ENCODE results near the gene IDE. TPM values are rescaled to one million over a fixed set of nuclear protein-coding genes. Genes with fewer than 3 reads are reported as not detected.

Gene IDE
- total and polyA plus RNA-seq, 2 donors (not counting 3 experiments of a cell fraction or from before 2014, with no cell fraction given) = 10.7 to 52.6 TPM

DNA sequence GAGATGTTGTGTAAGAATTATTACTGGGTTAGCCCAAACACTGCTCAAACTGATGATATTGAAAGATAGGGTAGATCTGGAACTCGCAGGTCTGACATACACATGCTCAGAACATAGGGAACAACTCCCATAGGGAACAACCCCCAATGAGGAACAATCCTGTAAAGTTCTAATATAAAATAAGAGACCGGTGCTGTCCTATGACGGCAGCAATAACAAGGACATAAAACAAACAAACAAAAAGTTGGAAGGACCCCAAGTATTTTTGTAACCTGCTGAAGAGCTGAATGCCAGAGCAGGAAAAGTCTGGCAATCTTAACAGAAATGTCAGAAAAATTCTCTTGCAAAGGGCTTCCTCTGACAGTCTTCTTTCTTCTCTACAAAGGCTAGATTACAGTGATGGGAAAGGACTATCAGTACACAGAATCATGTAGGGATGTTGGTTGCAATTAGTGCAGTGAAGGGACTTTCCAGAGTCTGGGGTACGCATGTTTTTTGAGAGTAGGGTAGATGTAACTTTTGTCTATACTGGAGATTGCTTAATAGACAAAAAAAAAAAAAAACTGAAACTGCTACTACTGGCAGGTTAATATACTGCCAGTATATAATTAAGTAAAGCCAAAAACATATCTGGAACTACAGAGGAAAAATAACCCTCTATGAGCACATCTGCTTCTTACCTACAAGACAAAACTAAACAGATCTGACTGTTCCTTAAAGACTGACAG lies 35.5 kb downstream of the IDE start:
- FAIRE-seq = no peak
- POLR2A ChIA-PET = no interaction called here

More for the DNA sequence above, 35.5 kb downstream of the IDE start:
- no TSS peak for BruUV-seq (replicated peaks)
- H4K20me1 ChIP-seq (replicated peaks; ENCODE audit: control insufficient read depth, extremely low read depth, insufficient read depth, low read length) = no peaks in the 10 kb centered on the region
- TF ChIP-seq JUN (IDR thresholded peaks at IDR 0.05; ENCODE audit: borderline replicate concordance, insufficient read depth, insufficient read length, low read depth) (no peak), MAX (IDR thresholded peaks at IDR 0.05; ENCODE audit: insufficient read depth, insufficient read length) (no peak), GATA2 (IDR thresholded peaks at IDR 0.05; ENCODE audit: insufficient read depth, insufficient read length, low read depth, low read length) (no peak), FOS (IDR thresholded peaks at IDR 0.05; ENCODE audit: borderline replicate concordance, insufficient read depth, low read length) (no peak), POLR2AphosphoS5 (IDR thresholded peaks at IDR 0.05; ENCODE audit: insufficient read depth, low read depth, low read length) (no peak), CTCF (IDR thresholded peaks at IDR 0.05; ENCODE audit: extremely low read depth in 1 of 2, insufficient read depth in 1 of 2, low read depth in 1 of 2, low read length in 2 of 2) (no peak), POLR2A (IDR thresholded peaks at IDR 0.05; ENCODE audit: low read depth, low read length) (no peak), EZH2 (IDR thresholded peaks at IDR 0.05; ENCODE audit: borderline replicate concordance, low read depth, low read length, severe bottlenecking) (no peak), MYC (IDR thresholded peaks at IDR 0.05; ENCODE audit: low read depth, low read length) (no peak)
- no peaks in the 10 kb centered on the region for H3K4me1 ChIP-seq (ENCODE audit: control insufficient read depth, extremely low read depth, insufficient read depth, low read length)
- H3K27me3 ChIP-seq (ENCODE audit: control insufficient read depth in 2 of 2, insufficient read depth in 2 of 2, low read length in 2 of 2) = no peaks in the 10 kb centered on the region
- H3K9me1 ChIP-seq (replicated peaks; ENCODE audit: control insufficient read depth, extremely low read depth, insufficient read depth, low read length) = no peaks in the 10 kb centered on the region
- H3K4me2 ChIP-seq (ENCODE audit: insufficient read depth, low read length) = no peak overlapping the region
- no peak overlapping the region for H3K9ac ChIP-seq (replicated peaks; ENCODE audit: extremely low read depth, insufficient read depth, low read length)
- CTCF ChIA-PET = interaction anchor here (1.1 to 2.5 kb wide), 2 partner anchors 11 to 21 kb away, joined by 3 to 10 read pairs; no protein-coding TSS in a partner anchor
- H3K4me3 ChIP-seq (replicated peaks in 1 of 3; ENCODE audit: insufficient read depth in 1 of 3, low read depth in 1 of 3, low read length in 3 of 3) = no peak overlapping the region
- H3K36me3 ChIP-seq (ENCODE audit: control insufficient read depth in 2 of 2, extremely low read depth in 1 of 2, insufficient read depth in 2 of 2, low read length in 2 of 2) = peaks cover 5 to 6% of the 10 kb centered on the region in 2 experiments
- peak; percentile 43 for DNase-seq (ENCODE audit: low read depth, low spot score)
- H3K9me3 ChIP-seq (replicated peaks; ENCODE audit: control insufficient read depth, insufficient read depth, low read length) = no peaks in the 10 kb centered on the region
- H3K79me2 ChIP-seq (ENCODE audit: control insufficient read depth, insufficient read depth, low read length) = peaks cover 10% of the 10 kb centered on the region
- dilution Hi-C loops (cut with MboI; ENCODE audit: extremely low pct_ligation_motif_present, low sequenced_read_pairs) = no loop called here
- intact Hi-C loops (cut with micrococcal nuclease) = no loop called here
- H2AFZ ChIP-seq (ENCODE audit: low read depth, low read length) = no peak overlapping the region
- no peak overlapping the region for H3K27ac ChIP-seq (ENCODE audit: insufficient read depth, low read depth, low read length)
